ENCODE data around the gene MECR. TPM values are rescaled to one million over a fixed set of nuclear protein-coding genes. Genes with fewer than 3 reads are reported as not detected.
"Not testable (repeated sequence)": the region's sequence is repeated elsewhere in the genome, so short reads cannot be mapped to it uniquely, and the experiment has no call there.

The MECR gene
- total RNA-seq, 1 donor: 22.5 TPM

DNA sequence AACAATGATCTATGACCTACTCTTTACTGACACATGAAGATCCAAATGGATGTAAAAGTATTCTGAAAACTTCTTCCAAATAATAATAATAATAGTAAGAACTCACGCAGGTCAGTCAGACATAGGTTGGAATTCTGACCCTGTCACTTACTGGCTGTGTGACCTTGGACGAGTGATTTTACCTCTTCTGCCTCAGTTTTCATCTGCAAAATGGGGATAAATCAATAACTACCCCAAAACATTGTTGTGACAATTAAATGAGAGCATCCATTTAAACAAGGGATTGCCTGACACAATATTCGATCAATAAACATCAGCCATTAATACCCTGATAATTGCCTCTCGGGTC lies 556 bp downstream of the MECR start:
- peak overlapping the region; percentile 77 for H3K4me3 ChIP-seq (ENCODE audit: low read depth, low read length)
- DNase-seq (ENCODE audit: low read depth): no peak
- TF ChIP-seq CTCF (IDR thresholded peaks at IDR 0.05; ENCODE audit: insufficient read depth, low read depth, low read length): no peak

- no peak for DNase-seq (ENCODE audit: low read depth)
- H3K4me3 ChIP-seq (ENCODE audit: low read depth, low read length): no peak overlapping the region
- TF ChIP-seq CTCF (IDR thresholded peaks at IDR 0.05; ENCODE audit: insufficient read depth, low read depth, low read length): no peak
Observed at GRCh38 chr1:29227511-29227910, 3.2 kb downstream of the MECR start.

GRCh38 chr1:29225361-29225760 lies 5.4 kb downstream of the MECR start:
- no peak for TF ChIP-seq CTCF (IDR thresholded peaks at IDR 0.05; ENCODE audit: insufficient read depth, low read depth, low read length)
- H3K4me3 ChIP-seq (ENCODE audit: low read depth, low read length): no peak overlapping the region
- DNase-seq (ENCODE audit: low read depth): no peak

GRCh38 chr1:29224356-29224837 lies 6.3 kb downstream of the MECR start:
- no peak for TF ChIP-seq CTCF (IDR thresholded peaks at IDR 0.05; ENCODE audit: insufficient read depth, low read depth, low read length)
- H3K4me3 ChIP-seq (ENCODE audit: low read depth, low read length): no peak overlapping the region
- no peak for DNase-seq (ENCODE audit: low read depth)

DNA sequence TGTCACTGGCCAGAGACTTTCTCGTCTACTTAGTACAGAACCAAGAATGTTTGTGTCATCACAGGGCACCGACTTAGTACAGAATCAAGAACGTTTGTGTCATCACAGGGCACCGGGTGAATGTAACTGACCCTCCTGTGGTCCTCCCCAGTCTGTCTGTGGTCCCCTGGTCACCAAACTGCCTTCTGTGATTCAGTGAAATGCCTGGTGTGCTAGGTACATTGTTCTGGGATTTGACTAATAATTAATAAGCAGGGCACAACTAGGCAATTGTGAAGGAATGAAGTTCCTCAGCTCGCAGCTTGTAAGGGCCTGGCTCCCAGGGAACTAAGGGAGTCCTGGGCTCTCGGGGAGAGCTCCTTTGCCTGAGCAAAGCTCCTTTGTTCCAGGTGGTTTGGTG lies 7.2 kb downstream of the MECR start:
- DNase-seq (ENCODE audit: low read depth): no peak
- no peak overlapping the region for H3K4me3 ChIP-seq (ENCODE audit: low read depth, low read length)
- no peak for TF ChIP-seq CTCF (IDR thresholded peaks at IDR 0.05; ENCODE audit: insufficient read depth, low read depth, low read length)

- no peak for DNase-seq (ENCODE audit: low read depth)
- TF ChIP-seq CTCF (IDR thresholded peaks at IDR 0.05; ENCODE audit: insufficient read depth, low read depth, low read length): no peak
- no peak overlapping the region for H3K4me3 ChIP-seq (ENCODE audit: low read depth, low read length)
Observed at GRCh38 chr1:29222686-29223085, 8.0 kb downstream of the MECR start.

DNA sequence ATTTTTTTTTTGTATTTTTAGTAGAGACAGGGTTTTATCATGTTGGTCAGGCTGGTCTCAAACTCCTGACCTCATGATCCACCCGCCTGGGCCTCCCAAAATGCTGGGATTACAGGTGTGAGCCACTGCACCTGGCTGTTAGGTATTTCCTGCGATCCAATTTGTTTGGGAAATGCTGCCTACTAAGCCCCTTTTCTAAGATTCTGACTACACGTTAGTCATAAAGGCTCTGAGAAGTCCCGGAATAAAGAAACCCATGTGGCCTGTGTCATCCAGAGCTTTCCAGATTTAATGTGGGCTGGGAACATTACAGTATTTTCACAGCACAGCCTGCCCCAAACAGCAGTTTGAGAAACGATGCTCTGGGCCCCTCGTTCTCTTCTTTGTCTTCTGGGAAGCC lies 8.5 kb downstream of the MECR start:
- not testable (repeated sequence) for DNase-seq (ENCODE audit: low read depth); H3K4me3 ChIP-seq (ENCODE audit: low read depth, low read length)

Data from fibroblast of villous mesenchyme (primary cell).